Fibroblast of peridontal ligament (primary cell): ENCODE results near the gene PANK4.
A peak's percentile ranks its signal among the peaks of the same experiment; 100 is the strongest.

ENCODE experiments used
- DNase-seq: peaks from one replicate; pipeline ENCODE4 v3.0.0-alpha.2; 2010; ENCODE audit errors: extremely low read depth

The PANK4 gene

GRCh38 chr1:2528966-2529783 is 2.8 kb upstream of the PANK4 start:
- no peak for DNase-seq

- DNase-seq: no peak
These were observed 2.2 kb upstream of the PANK4 start for GRCh38 chr1:2528611-2528965.

DNA sequence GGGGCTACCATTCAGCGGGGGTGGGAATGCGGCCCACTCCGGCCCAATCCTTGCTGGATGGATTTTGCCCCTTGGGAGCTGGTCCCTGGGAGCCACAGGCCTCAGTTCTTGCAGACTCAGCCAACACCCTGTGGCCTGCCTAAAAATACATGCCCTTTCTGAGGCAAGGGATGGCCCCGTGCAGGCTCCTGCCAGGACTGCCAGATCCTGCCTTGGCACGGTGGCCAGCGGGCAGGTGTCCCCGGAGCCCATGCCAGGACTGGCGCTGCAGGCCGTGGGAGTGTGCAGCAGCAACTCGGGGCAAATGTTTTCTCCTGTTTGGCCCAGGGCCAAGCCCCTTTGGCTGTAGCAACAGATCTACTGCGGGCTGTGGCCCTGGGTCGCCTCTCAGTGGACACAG is 1.6 kb upstream of the PANK4 start:
- DNase-seq: no peak

DNA sequence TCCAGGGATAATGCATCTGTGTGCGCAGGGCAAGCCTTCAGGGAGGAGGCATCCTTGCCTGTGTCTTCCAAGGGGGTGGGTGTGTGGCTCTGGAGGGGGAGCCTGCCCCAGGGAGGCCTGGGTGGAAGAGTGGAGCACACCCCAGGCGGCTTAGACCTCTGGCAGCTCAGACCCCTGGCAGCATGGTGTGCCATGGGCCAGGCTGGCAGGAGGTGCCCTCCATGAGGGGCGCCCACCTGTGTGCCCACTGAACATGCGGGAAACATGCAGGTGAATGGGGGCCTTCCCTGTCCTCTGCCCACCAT is 1.1 kb upstream of the PANK4 start:
- no peak for DNase-seq

- peak; percentile 34 for DNase-seq
These were observed 594 bp upstream of the PANK4 start for GRCh38 chr1:2526824-2527555.

- DNase-seq: no peak
These were observed 850 bp downstream of the PANK4 start for GRCh38 chr1:2525572-2525919.

DNA sequence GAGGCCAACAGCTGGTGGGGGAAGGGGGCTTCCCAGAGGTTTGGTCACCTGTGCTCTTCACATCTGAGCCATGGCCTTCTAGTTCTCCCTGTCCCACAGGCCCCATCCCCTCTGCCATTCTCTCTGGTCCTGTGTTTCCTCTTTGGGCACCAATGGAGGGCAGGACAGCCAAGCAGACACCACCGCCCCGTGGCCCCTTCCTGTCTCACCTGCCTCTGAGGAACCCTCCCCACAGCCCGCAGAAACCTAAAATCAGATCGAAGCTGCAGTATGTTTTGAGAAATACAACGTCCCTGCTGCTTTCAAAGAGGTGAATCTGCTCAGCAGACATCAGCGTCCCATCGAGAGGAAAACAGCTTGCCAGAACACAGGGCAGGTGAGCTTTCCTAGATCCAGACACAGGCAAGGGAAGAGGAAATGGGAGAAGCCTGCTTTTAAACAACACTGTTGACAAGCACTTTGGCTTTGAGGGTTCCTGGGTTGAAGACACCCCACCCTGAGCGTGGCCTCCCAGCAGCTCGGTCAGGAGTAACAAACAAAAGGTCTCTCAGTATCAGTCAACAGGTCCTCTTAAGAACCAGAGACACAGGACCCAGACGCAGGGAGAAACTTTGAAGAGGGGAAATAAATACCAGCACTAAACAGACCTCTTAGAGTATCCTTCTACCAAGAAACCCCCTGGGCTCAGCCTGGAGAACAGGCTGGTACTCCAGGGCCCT is 2.3 kb downstream of the PANK4 start:
- no peak for DNase-seq

GRCh38 chr1:2523191-2523890 is 3.1 kb downstream of the PANK4 start:
- no peak for DNase-seq

- DNase-seq: no peak
These were observed 4.2 kb downstream of the PANK4 start for GRCh38 chr1:2522230-2522629.

- DNase-seq: no peak
These were observed 5.6 kb downstream of the PANK4 start for GRCh38 chr1:2520806-2521205.

DNA sequence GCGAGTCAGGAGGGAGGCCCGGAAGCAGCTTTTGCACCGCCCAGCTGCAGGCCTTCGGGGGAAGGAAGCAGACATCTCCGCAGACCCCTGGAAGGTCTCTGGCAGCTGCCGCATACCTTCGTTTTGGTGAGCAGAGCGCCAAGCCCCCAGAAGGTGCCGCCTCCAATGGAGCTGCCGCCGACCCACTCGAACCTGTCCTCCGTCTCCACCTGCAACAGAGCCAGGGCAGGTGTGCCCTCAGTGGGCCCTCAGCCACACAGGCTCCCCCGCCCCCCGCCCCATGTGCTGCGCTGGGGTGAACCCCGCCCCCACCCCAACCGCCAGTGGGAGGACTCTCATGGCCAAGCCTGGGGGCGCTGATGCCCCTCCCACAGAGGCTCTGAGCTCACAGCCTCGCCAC is 6.2 kb downstream of the PANK4 start:
- no peak for DNase-seq

GRCh38 chr1:2519729-2520128 is 6.7 kb downstream of the PANK4 start:
- no peak for DNase-seq

DNA sequence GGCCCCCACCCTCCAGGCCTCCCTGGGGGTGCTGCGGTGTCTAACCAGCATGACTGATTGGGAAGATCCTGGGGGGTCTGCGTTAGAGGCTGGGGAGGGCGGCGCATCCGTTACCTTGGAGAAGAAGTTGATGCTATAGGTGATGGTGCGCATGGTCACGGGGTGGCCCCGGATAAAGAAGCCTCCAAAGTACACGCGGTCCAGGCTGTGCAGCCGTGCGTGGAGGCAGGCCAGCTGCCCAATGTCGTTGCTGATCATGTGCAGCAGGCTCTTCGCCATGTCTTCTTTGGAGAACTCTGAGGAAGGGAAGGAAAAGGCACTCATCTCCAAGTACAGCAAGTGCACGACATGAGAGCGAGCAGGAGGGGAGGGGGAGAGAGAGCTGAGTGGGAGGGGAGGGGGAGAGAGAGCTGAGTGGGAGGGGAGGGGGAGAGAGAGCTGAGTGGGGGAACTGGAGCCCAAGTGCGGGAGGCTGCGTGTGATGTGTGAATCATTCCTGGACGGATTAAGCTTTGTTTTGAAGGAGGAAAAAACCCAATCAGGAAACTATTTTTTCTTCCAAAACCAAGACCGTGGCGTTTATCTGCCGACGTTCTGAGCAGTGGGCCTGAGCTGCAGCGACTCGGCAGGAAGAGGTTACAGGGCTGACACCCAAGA is 7.2 kb downstream of the PANK4 start:
- no peak for DNase-seq

DNA sequence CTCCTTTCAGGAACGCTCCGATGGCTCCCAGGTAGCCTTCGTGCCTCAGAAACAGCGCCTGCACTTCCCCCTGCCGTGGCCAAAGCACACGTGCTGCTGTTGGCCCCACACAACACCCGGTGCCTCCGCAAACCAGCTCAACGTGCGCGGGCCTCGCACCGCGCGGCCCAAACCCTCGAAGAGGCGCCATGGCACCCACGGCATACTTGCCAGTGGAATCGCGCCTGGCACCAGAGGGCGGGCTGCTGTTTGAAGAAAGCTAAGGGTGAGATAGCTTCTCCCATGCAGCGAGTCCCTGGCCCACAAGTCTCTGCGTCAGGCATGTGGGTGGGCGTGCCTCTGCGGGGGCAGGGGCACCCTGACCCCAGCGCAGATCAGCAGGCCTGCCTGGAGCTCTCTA is 7.9 kb downstream of the PANK4 start:
- DNase-seq: no peak

DNA sequence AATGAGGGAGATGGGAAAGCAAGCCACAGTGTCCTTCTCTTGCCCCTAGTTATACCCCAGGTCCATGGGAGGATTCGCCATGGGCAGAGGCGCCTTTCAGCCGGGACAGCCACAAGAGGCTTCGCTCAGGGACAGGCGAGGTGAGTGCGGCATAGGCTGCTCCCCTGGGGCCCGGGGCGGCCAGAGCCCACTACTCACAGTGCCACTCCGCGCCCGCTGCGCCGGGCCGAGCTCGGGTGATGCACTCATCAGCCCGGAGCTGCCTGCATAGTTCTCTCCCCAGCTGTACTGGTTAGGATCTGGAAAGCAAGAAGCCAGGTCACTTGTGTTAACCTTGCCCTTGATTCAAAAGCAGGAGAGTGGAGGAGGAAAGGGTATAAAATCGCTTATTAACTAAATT is 8.4 kb downstream of the PANK4 start:
- no peak for DNase-seq

- no peak for DNase-seq
These were observed 9.4 kb downstream of the PANK4 start for GRCh38 chr1:2516946-2517345.

- no peak for DNase-seq
These were observed 10.3 kb downstream of the PANK4 start for GRCh38 chr1:2516124-2516523.

DNA sequence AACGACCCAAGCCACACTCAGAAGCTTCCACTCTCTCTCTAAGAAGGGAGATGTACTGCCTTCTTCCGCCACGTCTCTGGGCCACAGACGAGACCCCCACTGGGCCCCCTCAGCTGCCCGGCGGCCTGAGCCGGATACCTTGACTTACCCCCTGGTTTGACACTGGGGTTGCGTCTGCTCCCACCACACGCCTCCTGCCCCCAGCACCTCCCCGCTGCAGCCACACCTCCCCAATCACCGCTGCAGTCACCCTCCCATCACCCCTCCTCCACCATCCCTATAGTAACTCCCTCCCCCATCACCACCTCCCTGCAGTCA is 10.7 kb downstream of the PANK4 start:
- DNase-seq: no peak

DNA sequence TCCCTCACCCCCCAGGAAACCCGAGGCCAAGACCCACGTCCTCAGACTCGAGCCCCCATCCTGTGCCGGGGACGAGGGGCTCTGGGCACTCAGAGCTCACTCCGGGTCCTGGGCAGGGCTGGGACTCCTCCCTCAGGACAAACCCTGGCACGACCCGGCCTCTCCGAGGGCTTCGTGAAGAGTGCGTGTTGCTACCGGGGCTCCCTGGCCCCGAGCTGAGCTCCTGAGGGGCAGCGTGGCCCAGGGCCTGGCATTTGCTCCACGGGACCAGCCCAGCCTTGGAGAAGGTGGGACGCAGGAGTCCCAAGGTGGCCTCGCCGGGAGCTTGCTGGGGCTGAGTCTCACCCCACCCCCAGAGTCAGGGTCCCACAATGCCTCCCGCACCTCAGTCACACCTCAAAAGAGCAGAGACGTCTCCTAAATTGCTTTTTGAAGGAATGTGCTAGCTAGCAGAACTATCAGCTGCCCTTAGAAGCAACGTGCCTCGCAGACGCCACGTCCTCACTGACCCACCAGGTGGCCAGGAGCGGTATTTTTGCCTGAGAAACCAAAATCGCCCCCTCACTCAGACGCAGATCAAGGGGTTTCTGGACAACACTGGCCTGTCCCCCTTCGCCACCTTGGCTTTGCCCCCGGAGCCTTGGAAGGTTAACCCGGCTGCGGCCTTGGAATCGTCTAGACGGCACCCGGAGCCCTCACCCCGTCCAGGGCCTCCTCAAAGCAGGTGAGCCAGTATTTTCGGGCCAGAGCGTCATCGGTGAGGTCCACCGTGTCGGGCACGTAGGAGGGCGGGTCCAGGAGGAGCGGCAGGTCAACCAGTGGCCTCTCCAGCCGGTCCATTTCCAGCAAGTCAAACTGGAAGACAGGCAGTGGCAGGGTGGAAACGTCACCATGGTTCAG is 11.3 kb downstream of the PANK4 start:
- no peak for DNase-seq

DNA sequence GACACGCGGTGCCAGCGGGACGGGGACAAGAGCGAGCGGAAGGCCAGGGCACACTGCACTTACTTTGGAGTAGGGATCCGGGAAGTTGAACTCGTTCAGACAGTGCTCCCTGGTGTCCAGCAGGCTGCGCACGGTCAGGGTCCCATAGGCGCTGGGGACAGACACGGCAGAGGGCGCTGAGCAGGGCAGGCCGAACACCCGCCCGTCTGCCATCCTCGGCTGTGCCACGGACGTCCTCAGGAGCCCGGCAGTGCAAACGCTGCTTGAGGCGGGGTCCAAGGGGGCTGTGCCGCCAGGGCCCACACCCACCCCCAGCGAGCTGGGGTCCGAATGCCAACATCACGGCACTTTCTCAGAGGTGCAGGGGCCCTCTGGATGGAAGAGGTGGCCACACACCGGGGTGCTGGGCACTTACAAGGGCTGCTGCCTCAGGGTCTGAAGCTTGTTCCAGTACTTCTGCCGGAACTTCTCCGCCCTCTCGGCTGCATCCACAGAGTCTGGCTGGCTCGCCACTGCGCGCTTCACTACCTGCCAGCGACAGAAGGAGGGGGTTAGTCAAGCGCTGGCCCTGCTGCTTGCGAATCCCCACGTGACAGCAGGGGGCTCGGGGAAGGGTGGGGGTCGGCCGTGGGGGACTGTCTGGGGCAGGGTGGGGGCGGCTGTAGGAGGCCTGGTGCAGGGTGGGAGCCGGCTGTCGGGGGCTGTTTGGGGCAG is 12.3 kb downstream of the PANK4 start:
- DNase-seq: no peak
